WTC11 (cell line): ENCODE results near the gene LTF. TPM values are rescaled to one million over a fixed set of nuclear protein-coding genes. Genes with fewer than 3 reads are reported as not detected.

ENCODE experiments used
- ATAC-seq: fragments of 200-7000 bp; cut with Tn5 transposase; 2 replicates; pipeline ENCODE4 v1.10.0; 2021; ENCODE audit warnings: mild to moderate bottlenecking, moderate library complexity
- CTCF ChIA-PET: fragments of 300-600 bp; sonication (Branson Sonifier 250); formaldehyde crosslinking; loops from one replicate; lab custom pipeline; 2021; ENCODE audit warnings: antibody characterized with exemption; lab: Charles Lee
- POLR2A ChIA-PET: fragments of 350-600 bp; sonication (Branson Sonifier 250); formaldehyde crosslinking; loops from one replicate; lab custom pipeline; 2021; ENCODE audit warnings: antibody characterized with exemption; lab: Charles Lee
- DNase-seq: peaks from one replicate; pipeline ENCODE4 v3.0.0; 2021; ENCODE audit warnings: low spot score
- H3K27ac Mint-ChIP-seq: 2 replicates; pipeline ENCODE4 v1.8.0; 2021; ENCODE audit warnings: mixed read lengths
- H3K27me3 Mint-ChIP-seq: 2 replicates; pipeline ENCODE4 v1.8.0; 2021; ENCODE audit warnings: low read depth, mild to moderate bottlenecking, moderate library complexity, mixed read lengths
- H3K36me3 Mint-ChIP-seq: 2 replicates; pipeline ENCODE4 v1.8.0; 2021; ENCODE audit warnings: mixed read lengths
- H3K4me1 Mint-ChIP-seq: 2 replicates; pipeline ENCODE4 v1.8.0; 2022; ENCODE audit warnings: mixed read lengths
- H3K4me3 Mint-ChIP-seq: 2 replicates; pipeline ENCODE4 v1.8.0; 2021; ENCODE audit warnings: mild to moderate bottlenecking, moderate library complexity, mixed read lengths
- H3K9me3 Mint-ChIP-seq: 2 replicates; pipeline ENCODE4 v1.8.0; 2021; ENCODE audit warnings: mixed read lengths
- FOXP1 ChIP-seq: sonication (generic); formaldehyde crosslinking; IDR thresholded peaks from 2 replicates; pipeline ENCODE4 v1.8.0; 2022; ENCODE audit warnings: missing genetic modification reagents, mild to moderate bottlenecking, moderate library complexity, borderline replicate concordance
- GRHL2 ChIP-seq: fragments of 250-450 bp; sonication (Bioruptor Pico); IDR thresholded peaks from 2 replicates; pipeline ENCODE4 v1.8.0; 2022; ENCODE audit warnings: mild to moderate bottlenecking, moderate library complexity; ENCODE audit not compliant: insufficient replicate concordance, severe bottlenecking
- IRF2 ChIP-seq: sonication (generic); formaldehyde crosslinking; IDR thresholded peaks from 2 replicates; pipeline ENCODE4 v1.8.0; 2022; ENCODE audit warnings: low read depth, missing genetic modification reagents, borderline replicate concordance
- NR3C1 ChIP-seq: sonication (generic); formaldehyde crosslinking; conservative IDR thresholded peaks from 2 replicates; pipeline ENCODE4 v1.8.1; 2023; ENCODE audit warnings: low read depth, mild to moderate bottlenecking, missing genetic modification reagents
- PRRX2 ChIP-seq: fragments of 250-450 bp; sonication (Bioruptor Pico); IDR thresholded peaks from 2 replicates; pipeline ENCODE4 v1.8.0; 2021; ENCODE audit warnings: mild to moderate bottlenecking
- SP1 ChIP-seq: sonication (generic); formaldehyde crosslinking; conservative IDR thresholded peaks from 2 replicates; pipeline ENCODE4 v1.8.1; 2022; ENCODE audit warnings: missing genetic modification reagents
- TEAD4 ChIP-seq: sonication (generic); formaldehyde crosslinking; IDR thresholded peaks from 2 replicates; pipeline ENCODE4 v1.8.0; 2022; ENCODE audit warnings: mild to moderate bottlenecking, missing genetic modification reagents
- ZNF396 ChIP-seq: fragments of 250-450 bp; sonication (Bioruptor Pico); IDR thresholded peaks from 2 replicates; pipeline ENCODE4 v1.8.0; 2021; ENCODE audit warnings: mild to moderate bottlenecking, moderate library complexity, borderline replicate concordance
- total RNA-seq: library from RNA; stranded (reverse); gene quantifications from 3 replicates; pipeline ENCODE4 v1.2.3, GENCODE V29; 2021
- TF ChIP-seq, protein P1 (sequence below): fragments of 250-450 bp; sonication (Bioruptor Pico); IDR thresholded peaks from 2 replicates; pipeline ENCODE4 v1.9.0; 2021; ENCODE audit warnings: mild to moderate bottlenecking
- TF ChIP-seq, protein P2 (sequence below): fragments of 250-450 bp; sonication (Bioruptor Pico); conservative IDR thresholded peaks from 2 replicates; pipeline ENCODE4 v1.9.0; 2021; ENCODE audit warnings: mild to moderate bottlenecking
- TF ChIP-seq, protein P3 (sequence below): fragments of 250-450 bp; sonication (Bioruptor Pico); IDR thresholded peaks from 2 replicates; pipeline ENCODE4 v2.1.2; 2022; ENCODE audit warnings: mild to moderate bottlenecking, moderate library complexity
- TF ChIP-seq, protein P4 (sequence below): sonication (generic); formaldehyde crosslinking; IDR thresholded peaks from 2 replicates; pipeline ENCODE4 v1.8.0; 2023; ENCODE audit warnings: mild to moderate bottlenecking, missing genetic modification reagents
- TF ChIP-seq, protein P5 (sequence below): fragments of 250-450 bp; sonication (Bioruptor Pico); IDR thresholded peaks from 2 replicates; pipeline ENCODE4 v1.9.0; 2021; ENCODE audit warnings: moderate library complexity, mild to moderate bottlenecking, inconsistent platforms, borderline replicate concordance
- TF ChIP-seq, protein P6 (sequence below): sonication (generic); formaldehyde crosslinking; IDR thresholded peaks from 2 replicates; pipeline ENCODE4 v1.8.1; 2022; ENCODE audit warnings: mild to moderate bottlenecking, moderate library complexity, missing genetic modification reagents
- TF ChIP-seq, protein P7 (sequence below): fragments of 250-450 bp; sonication (Bioruptor Pico); IDR thresholded peaks from 2 replicates; pipeline ENCODE4 v1.9.0; 2021; ENCODE audit warnings: mild to moderate bottlenecking
- TF ChIP-seq, protein P8 (sequence below): fragments of 200-600 bp; IDR thresholded peaks from 2 replicates; pipeline ENCODE4 v1.8.0; 2022; ENCODE audit warnings: antibody characterized with exemption

Gene LTF
- total RNA-seq, 1 experiment from 2014 or later: 0.22 TPM

DNA sequence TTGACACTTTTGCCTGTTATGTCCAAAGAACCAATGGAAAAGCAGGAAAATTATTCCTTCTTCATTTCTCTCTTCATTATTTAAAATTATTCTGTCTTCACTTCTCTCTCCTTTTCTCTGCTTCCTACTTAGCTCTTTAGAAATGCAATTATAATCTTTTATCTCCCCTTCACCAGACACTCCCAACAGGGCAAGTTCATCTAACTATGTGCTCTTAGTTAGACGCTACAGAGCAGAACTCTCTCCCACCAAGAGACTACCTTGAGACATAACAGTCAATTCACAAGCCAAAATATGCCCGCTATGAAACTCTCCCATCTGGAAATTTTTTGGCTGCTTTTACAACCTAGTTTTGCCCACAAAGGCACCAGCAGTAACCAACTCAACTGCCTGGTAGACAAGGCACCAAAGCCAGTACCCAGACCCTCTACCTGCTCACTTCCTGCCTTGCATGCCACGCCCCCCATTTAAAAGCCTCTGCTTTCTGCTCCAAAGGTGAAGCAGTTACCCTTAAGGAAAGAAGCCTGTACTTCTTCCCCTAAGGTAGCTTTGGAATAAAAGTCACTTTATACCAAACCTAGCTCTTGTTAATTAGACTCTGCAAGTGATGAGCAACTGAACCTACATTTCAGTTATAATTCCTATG, 29.5 kb downstream of the LTF start:
- CTCF ChIA-PET: interaction anchor here (2.1 kb wide), 1 partner anchor 15 kb away, joined by 10 read pairs; no protein-coding TSS in a partner anchor
- Mint-ChIP-seq H3K4me1 (peaks cover 2% of the 10 kb centered on the region), H3K27ac (no peak overlapping the region), H3K27me3 (peaks cover 6% of the 10 kb centered on the region; the same call in 1 of the 2 replicates), H3K36me3 (peaks cover 30% of the 10 kb centered on the region), H3K4me3 (no peak overlapping the region), H3K9me3 (peaks cover 35% of the 10 kb centered on the region)
- TF ChIP-seq, protein P1, sequence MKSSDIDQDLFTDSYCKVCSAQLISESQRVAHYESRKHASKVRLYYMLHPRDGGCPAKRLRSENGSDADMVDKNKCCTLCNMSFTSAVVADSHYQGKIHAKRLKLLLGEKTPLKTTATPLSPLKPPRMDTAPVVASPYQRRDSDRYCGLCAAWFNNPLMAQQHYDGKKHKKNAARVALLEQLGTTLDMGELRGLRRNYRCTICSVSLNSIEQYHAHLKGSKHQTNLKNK (CRISPR knock-in tag): no peak
- TF ChIP-seq, protein P2, sequence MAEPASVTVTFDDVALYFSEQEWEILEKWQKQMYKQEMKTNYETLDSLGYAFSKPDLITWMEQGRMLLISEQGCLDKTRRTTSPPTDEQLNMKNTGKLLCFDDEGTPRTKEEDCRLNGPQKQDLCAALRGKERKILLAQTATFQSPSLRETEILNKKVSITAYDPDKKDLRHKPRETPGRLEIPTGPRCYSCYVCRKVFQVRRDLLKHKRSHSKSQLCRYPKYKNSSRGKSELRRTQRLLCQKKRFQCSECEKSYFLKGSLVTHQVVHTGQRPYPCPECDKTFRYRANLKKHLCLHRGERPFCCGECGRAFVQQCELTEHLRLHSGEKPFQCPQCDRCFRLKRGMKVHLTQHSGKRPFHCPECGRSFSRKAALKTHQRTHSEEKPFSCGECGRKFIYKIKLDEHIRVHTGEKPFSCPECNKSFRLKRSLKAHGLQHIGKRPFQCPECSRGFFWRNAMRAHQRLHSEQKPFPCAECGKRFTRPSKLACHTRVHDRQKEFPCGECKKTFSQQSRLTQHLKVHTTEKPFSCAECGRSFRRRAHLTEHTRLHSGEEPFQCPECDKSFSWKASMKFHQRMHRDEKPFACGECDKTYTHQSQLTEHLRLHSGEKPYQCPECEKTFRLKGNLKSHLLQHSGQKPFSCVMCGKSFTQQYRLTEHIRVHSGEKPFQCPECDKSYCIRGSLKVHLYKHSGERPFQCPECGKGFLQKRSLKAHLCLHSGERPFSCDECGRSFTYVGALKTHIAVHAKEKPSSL: no peak
- TF ChIP-seq SP1 (CRISPR knock-in tag): no peak
- TF ChIP-seq TEAD4 (CRISPR knock-in tag): no peak
- TF ChIP-seq, protein P3, sequence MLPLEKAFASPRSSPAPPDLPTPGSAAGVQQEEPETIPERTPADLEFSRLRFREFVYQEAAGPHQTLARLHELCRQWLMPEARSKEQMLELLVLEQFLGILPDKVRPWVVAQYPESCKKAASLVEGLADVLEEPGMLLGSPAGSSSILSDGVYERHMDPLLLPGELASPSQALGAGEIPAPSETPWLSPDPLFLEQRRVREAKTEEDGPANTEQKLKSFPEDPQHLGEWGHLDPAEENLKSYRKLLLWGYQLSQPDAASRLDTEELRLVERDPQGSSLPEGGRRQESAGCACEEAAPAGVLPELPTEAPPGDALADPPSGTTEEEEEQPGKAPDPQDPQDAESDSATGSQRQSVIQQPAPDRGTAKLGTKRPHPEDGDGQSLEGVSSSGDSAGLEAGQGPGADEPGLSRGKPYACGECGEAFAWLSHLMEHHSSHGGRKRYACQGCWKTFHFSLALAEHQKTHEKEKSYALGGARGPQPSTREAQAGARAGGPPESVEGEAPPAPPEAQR (CRISPR knock-in tag): no peak
- no peak for TF ChIP-seq FOXP1 (CRISPR knock-in tag)
- TF ChIP-seq, protein P4, sequence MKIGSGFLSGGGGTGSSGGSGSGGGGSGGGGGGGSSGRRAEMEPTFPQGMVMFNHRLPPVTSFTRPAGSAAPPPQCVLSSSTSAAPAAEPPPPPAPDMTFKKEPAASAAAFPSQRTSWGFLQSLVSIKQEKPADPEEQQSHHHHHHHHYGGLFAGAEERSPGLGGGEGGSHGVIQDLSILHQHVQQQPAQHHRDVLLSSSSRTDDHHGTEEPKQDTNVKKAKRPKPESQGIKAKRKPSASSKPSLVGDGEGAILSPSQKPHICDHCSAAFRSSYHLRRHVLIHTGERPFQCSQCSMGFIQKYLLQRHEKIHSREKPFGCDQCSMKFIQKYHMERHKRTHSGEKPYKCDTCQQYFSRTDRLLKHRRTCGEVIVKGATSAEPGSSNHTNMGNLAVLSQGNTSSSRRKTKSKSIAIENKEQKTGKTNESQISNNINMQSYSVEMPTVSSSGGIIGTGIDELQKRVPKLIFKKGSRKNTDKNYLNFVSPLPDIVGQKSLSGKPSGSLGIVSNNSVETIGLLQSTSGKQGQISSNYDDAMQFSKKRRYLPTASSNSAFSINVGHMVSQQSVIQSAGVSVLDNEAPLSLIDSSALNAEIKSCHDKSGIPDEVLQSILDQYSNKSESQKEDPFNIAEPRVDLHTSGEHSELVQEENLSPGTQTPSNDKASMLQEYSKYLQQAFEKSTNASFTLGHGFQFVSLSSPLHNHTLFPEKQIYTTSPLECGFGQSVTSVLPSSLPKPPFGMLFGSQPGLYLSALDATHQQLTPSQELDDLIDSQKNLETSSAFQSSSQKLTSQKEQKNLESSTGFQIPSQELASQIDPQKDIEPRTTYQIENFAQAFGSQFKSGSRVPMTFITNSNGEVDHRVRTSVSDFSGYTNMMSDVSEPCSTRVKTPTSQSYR (CRISPR knock-in tag): no peak
- no peak for TF ChIP-seq IRF2 (CRISPR knock-in tag)
- no peak for TF ChIP-seq NR3C1 (CRISPR knock-in tag)
- TF ChIP-seq, protein P5, sequence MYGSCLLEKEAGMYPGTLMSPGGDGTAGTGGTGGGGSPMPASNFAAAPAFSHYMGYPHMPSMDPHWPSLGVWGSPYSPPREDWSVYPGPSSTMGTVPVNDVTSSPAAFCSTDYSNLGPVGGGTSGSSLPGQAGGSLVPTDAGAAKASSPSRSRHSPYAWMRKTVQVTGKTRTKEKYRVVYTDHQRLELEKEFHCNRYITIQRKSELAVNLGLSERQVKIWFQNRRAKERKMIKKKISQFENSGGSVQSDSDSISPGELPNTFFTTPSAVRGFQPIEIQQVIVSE (CRISPR knock-in tag): no peak
- TF ChIP-seq, protein P6, sequence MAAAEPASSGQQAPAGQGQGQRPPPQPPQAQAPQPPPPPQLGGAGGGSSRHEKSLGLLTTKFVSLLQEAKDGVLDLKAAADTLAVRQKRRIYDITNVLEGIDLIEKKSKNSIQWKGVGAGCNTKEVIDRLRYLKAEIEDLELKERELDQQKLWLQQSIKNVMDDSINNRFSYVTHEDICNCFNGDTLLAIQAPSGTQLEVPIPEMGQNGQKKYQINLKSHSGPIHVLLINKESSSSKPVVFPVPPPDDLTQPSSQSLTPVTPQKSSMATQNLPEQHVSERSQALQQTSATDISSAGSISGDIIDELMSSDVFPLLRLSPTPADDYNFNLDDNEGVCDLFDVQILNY (CRISPR knock-in tag): no peak
- no peak for TF ChIP-seq ZNF396
- TF ChIP-seq PRRX2 (CRISPR knock-in tag): no peak
- TF ChIP-seq, protein P7, sequence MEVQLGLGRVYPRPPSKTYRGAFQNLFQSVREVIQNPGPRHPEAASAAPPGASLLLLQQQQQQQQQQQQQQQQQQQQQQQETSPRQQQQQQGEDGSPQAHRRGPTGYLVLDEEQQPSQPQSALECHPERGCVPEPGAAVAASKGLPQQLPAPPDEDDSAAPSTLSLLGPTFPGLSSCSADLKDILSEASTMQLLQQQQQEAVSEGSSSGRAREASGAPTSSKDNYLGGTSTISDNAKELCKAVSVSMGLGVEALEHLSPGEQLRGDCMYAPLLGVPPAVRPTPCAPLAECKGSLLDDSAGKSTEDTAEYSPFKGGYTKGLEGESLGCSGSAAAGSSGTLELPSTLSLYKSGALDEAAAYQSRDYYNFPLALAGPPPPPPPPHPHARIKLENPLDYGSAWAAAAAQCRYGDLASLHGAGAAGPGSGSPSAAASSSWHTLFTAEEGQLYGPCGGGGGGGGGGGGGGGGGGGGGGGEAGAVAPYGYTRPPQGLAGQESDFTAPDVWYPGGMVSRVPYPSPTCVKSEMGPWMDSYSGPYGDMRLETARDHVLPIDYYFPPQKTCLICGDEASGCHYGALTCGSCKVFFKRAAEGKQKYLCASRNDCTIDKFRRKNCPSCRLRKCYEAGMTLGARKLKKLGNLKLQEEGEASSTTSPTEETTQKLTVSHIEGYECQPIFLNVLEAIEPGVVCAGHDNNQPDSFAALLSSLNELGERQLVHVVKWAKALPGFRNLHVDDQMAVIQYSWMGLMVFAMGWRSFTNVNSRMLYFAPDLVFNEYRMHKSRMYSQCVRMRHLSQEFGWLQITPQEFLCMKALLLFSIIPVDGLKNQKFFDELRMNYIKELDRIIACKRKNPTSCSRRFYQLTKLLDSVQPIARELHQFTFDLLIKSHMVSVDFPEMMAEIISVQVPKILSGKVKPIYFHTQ (CRISPR knock-in tag): no peak
- TF ChIP-seq GRHL2 (CRISPR knock-in tag): no peak
- TF ChIP-seq, protein P8, sequence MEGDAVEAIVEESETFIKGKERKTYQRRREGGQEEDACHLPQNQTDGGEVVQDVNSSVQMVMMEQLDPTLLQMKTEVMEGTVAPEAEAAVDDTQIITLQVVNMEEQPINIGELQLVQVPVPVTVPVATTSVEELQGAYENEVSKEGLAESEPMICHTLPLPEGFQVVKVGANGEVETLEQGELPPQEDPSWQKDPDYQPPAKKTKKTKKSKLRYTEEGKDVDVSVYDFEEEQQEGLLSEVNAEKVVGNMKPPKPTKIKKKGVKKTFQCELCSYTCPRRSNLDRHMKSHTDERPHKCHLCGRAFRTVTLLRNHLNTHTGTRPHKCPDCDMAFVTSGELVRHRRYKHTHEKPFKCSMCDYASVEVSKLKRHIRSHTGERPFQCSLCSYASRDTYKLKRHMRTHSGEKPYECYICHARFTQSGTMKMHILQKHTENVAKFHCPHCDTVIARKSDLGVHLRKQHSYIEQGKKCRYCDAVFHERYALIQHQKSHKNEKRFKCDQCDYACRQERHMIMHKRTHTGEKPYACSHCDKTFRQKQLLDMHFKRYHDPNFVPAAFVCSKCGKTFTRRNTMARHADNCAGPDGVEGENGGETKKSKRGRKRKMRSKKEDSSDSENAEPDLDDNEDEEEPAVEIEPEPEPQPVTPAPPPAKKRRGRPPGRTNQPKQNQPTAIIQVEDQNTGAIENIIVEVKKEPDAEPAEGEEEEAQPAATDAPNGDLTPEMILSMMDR: no peak
- DNase-seq (no peak), ATAC-seq (peak; percentile 34; the same call in 1 of the 2 replicates)
- POLR2A ChIA-PET: no interaction called here
